Measurements from ENCODE around the gene DYNC2I2. TPM values are rescaled to one million over a fixed set of nuclear protein-coding genes. Genes with fewer than 3 reads are reported as not detected.

The DYNC2I2 gene
- total RNA-seq, 1 donor from 2014 or later, result 28.4 TPM

- intact Hi-C loops (cut with DNase I), result no loop called here
- DNase-seq (ENCODE audit: low spot score) (no peak), ATAC-seq (no peak)
These were observed 29.4 kb downstream of the DYNC2I2 start for GRCh38 chr9:128627127-128627715.

GRCh38 chr9:128626181-128626580 lies 30.5 kb downstream of the DYNC2I2 start:
- DNase-seq (ENCODE audit: low spot score), result no peak
- intact Hi-C loops (cut with DNase I), result no loop called here
- no peak for ATAC-seq

- DNase-seq (ENCODE audit: low spot score) (no peak), ATAC-seq (peak; percentile 33)
- intact Hi-C loops (cut with DNase I), result no loop called here
These were observed 31.1 kb downstream of the DYNC2I2 start for GRCh38 chr9:128625391-128626146.

- intact Hi-C loops (cut with DNase I), result no loop called here
- ATAC-seq, result no peak
- no peak for DNase-seq (ENCODE audit: low spot score)
These were observed 32.1 kb downstream of the DYNC2I2 start for GRCh38 chr9:128624566-128624965.

- intact Hi-C loops (cut with DNase I), result no loop called here
- no peak for DNase-seq (ENCODE audit: low spot score)
- ATAC-seq, result no peak
These were observed 34.8 kb downstream of the DYNC2I2 start for GRCh38 chr9:128621730-128622455.

GRCh38 chr9:128619779-128620178 lies 36.9 kb downstream of the DYNC2I2 start:
- no peak for DNase-seq (ENCODE audit: low spot score)
- no peak for ATAC-seq
- intact Hi-C loops (cut with DNase I), result no loop called here

- intact Hi-C loops (cut with DNase I), result no loop called here
- DNase-seq (ENCODE audit: low spot score) (no peak), ATAC-seq (no peak)
These were observed 37.5 kb downstream of the DYNC2I2 start for GRCh38 chr9:128619127-128619526.

GRCh38 chr9:128617943-128618342 lies 38.7 kb downstream of the DYNC2I2 start:
- DNase-seq (ENCODE audit: low spot score), result no peak
- intact Hi-C loops (cut with DNase I), result no loop called here
- no peak for ATAC-seq

GRCh38 chr9:128615571-128615970 lies 41.1 kb downstream of the DYNC2I2 start:
- no peak for ATAC-seq
- intact Hi-C loops (cut with DNase I), result no loop called here
- peak; percentile 30 for DNase-seq (ENCODE audit: low spot score)

- intact Hi-C loops (cut with DNase I), result no loop called here
- ATAC-seq, result no peak
- DNase-seq (ENCODE audit: low spot score), result no peak
These were observed 41.9 kb downstream of the DYNC2I2 start for GRCh38 chr9:128614728-128615127.

- peak; percentile 36 for DNase-seq (ENCODE audit: low spot score)
- intact Hi-C loops (cut with DNase I), result no loop called here
- ATAC-seq, result no peak
These were observed 44.9 kb downstream of the DYNC2I2 start for GRCh38 chr9:128611600-128612394.

- intact Hi-C loops (cut with DNase I), result no loop called here
- ATAC-seq (no peak), DNase-seq (ENCODE audit: low spot score) (peak; percentile 15)
These were observed 45.8 kb downstream of the DYNC2I2 start for GRCh38 chr9:128610897-128611296.

GRCh38 chr9:128607642-128608350 lies 48.9 kb downstream of the DYNC2I2 start:
- DNase-seq (ENCODE audit: low spot score) (no peak), ATAC-seq (peak; percentile 67)
- intact Hi-C loops (cut with DNase I), result no loop called here

GRCh38 chr9:128603697-128604096 lies 53.0 kb downstream of the DYNC2I2 start:
- DNase-seq (ENCODE audit: low spot score) (no peak), ATAC-seq (no peak)
- intact Hi-C loops (cut with DNase I), result no loop called here

- intact Hi-C loops (cut with DNase I), result no loop called here
- ATAC-seq, result no peak
- DNase-seq (ENCODE audit: low spot score), result no peak
These were observed 56.5 kb downstream of the DYNC2I2 start for GRCh38 chr9:128600099-128600498.

GRCh38 chr9:128595471-128595870 lies 61.2 kb downstream of the DYNC2I2 start:
- intact Hi-C loops (cut with DNase I), result no loop called here
- no peak for ATAC-seq
- DNase-seq (ENCODE audit: low spot score), result no peak

- no peak for ATAC-seq
- no peak for DNase-seq (ENCODE audit: low spot score)
- intact Hi-C loops (cut with DNase I), result no loop called here
These were observed 62.8 kb downstream of the DYNC2I2 start for GRCh38 chr9:128593856-128594255.

- ATAC-seq (no peak), DNase-seq (ENCODE audit: low spot score) (no peak)
- intact Hi-C loops (cut with DNase I), result no loop called here
These were observed 63.6 kb downstream of the DYNC2I2 start for GRCh38 chr9:128593039-128593438.
